Keratinocyte (primary cell): ENCODE results near the gene SFMBT1. TPM values are rescaled to one million over a fixed set of nuclear protein-coding genes. Genes with fewer than 3 reads are reported as not detected.

Experiments used
- DNase-seq: peaks from one replicate; pipeline ENCODE4 v3.0.0-alpha.2; 2011; ENCODE audit warnings: low read depth, missing footprints, low spot score
- FAIRE-seq: peaks from 2 replicates; lab custom pipeline; 2011; peaks lifted over from hg19 to GRCh38; lab: Jason Lieb, UNC
- H2AFZ ChIP-seq: 2 replicates; pipeline ENCODE4 v1.6.0; 2012; ENCODE audit warnings: low read length, control low read depth, inconsistent platforms; ENCODE audit not compliant: control insufficient read depth
- H3K27ac ChIP-seq: 2 replicates; pipeline ENCODE4 v1.5.1; 2011; ENCODE audit warnings: low read length; ENCODE audit not compliant: control insufficient read depth, insufficient read depth
- H3K27me3 ChIP-seq: 3 replicates; pipeline ENCODE4 v1.6.0; 2011; ENCODE audit warnings: low read length; ENCODE audit not compliant: control insufficient read depth, insufficient read depth; ENCODE audit errors: extremely low read depth
- H3K36me3 ChIP-seq, 2 experiments: 2 replicates in 1 of 2; 3 replicates in 1 of 2; pipeline ENCODE4 v1.5.1; 2011; ENCODE audit warnings: low read length in 2 of 2, mild to moderate bottlenecking in 1 of 2; ENCODE audit not compliant: control insufficient read depth in 2 of 2, insufficient read depth in 2 of 2; ENCODE audit errors: extremely low read depth in 1 of 2
- H3K4me1 ChIP-seq: 3 replicates; pipeline ENCODE4 v1.5.1; 2011; ENCODE audit warnings: low read length; ENCODE audit not compliant: control insufficient read depth, insufficient read depth; ENCODE audit errors: extremely low read depth
- H3K4me2 ChIP-seq: 3 replicates; pipeline ENCODE4 v1.6.0; 2011; ENCODE audit warnings: low read depth, low read length; ENCODE audit not compliant: control insufficient read depth, insufficient read depth; ENCODE audit errors: extremely low read depth
- H3K4me3 ChIP-seq, 3 experiments: fragments of 200-600 bp in 1 of 3; sonication (generic) in 1 of 3; 2 replicates in 2 of 3; 3 replicates in 1 of 3; pipeline ENCODE4 v1.5.1; 2011 to 2016; ENCODE audit warnings: low read length in 3 of 3, mild to moderate bottlenecking in 3 of 3, control low read depth in 2 of 3, inconsistent platforms in 1 of 3, low read depth in 1 of 3, mixed read lengths in 1 of 3, mixed run types in 1 of 3, moderate library complexity in 1 of 3; ENCODE audit not compliant: control insufficient read depth in 2 of 3, insufficient read depth in 2 of 3; ENCODE audit errors: extremely low read depth in 1 of 3
- H3K79me2 ChIP-seq: 2 replicates; pipeline ENCODE4 v1.6.0; 2012; ENCODE audit warnings: low read length; ENCODE audit not compliant: control insufficient read depth, insufficient read depth
- H3K9ac ChIP-seq: 3 replicates; pipeline ENCODE4 v1.6.0; 2011; ENCODE audit warnings: low read length; ENCODE audit not compliant: control insufficient read depth, insufficient read depth; ENCODE audit errors: extremely low read depth
- H3K9me1 ChIP-seq: 3 replicates; pipeline ENCODE4 v1.6.0; 2011; ENCODE audit warnings: low read length; ENCODE audit not compliant: control insufficient read depth, insufficient read depth; ENCODE audit errors: extremely low read depth
- H3K9me3 ChIP-seq: 2 replicates; pipeline ENCODE4 v1.5.1; 2012; ENCODE audit warnings: low read depth, low read length; ENCODE audit not compliant: control insufficient read depth
- H4K20me1 ChIP-seq: 3 replicates; pipeline ENCODE4 v1.6.0; 2011; ENCODE audit warnings: low read length; ENCODE audit not compliant: control insufficient read depth, insufficient read depth; ENCODE audit errors: extremely low read depth
- CTCF ChIP-seq, 3 experiments: IDR thresholded peaks in 1 of 3; conservative IDR thresholded peaks in 1 of 3; optimal IDR thresholded peaks in 1 of 3; 2 replicates in 2 of 3; 3 replicates in 1 of 3; pipeline versions ENCODE3 to v1.5.1; 2011; ENCODE audit warnings: low read length in 3 of 3, mild to moderate bottlenecking in 3 of 3, moderate library complexity in 2 of 3, control low read depth in 1 of 3, inconsistent platforms in 1 of 3; ENCODE audit not compliant: insufficient read depth in 2 of 3; ENCODE audit errors: extremely low read depth in 1 of 3
- EZH2 ChIP-seq: IDR thresholded peaks from one replicate; pipeline ENCODE4 v1.6.1; 2012; ENCODE audit warnings: inconsistent platforms, mild to moderate bottlenecking, low read length, moderate library complexity
- dilution Hi-C: fragments of 300-500 bp; cut with MboI; formaldehyde crosslinking; loops from one replicate; pipeline ENCODE4 v1.7.0; 2020; ENCODE audit warnings: low sequenced_read_pairs; ENCODE audit not compliant: extremely low pct_ligation_motif_present
- polyA plus RNA-seq, 5 experiments: library from polyadenylated mRNA; depleted of rRNA in 3 of 5; stranded (reverse) in 3 of 5; stranded (forward) in 1 of 5; unstranded in 1 of 5; fragments of >200 nt; gene quantifications; 1 replicate in 1 of 5; 2 replicates in 3 of 5; 3 replicates in 1 of 5; pipeline versions ENCODE4 v1.2.1 to v1.2.3, GENCODE V29; 2011 to 2012; ENCODE audit warnings: missing spikeins in 2 of 5, low read depth in 1 of 5, low replicate concordance in 1 of 5

The SFMBT1 gene
- polyA plus RNA-seq, 1 donor (not counting 4 experiments of a cell fraction or from before 2014, with no cell fraction given), result 4.1 TPM

- no peaks in the 10 kb centered on the region for H3K36me3 ChIP-seq
- no peaks in the 10 kb centered on the region for H3K9me3 ChIP-seq
- no peaks in the 10 kb centered on the region for H3K4me1 ChIP-seq
- no peak overlapping the region for H2AFZ ChIP-seq
- TF ChIP-seq EZH2, result no peak
- TF ChIP-seq CTCF (optimal IDR thresholded peaks at IDR 0.05 in 1 of 3, IDR thresholded peaks at IDR 0.05 in 1 of 3, conservative IDR thresholded peaks at IDR 0.05 in 1 of 3; ENCODE audit: extremely low read depth in 1 of 3, insufficient read depth in 2 of 3, low read length in 3 of 3), result no peak
- FAIRE-seq (no peak), DNase-seq (no peak)
- no peaks in the 10 kb centered on the region for H3K79me2 ChIP-seq
- H4K20me1 ChIP-seq, result no peaks in the 10 kb centered on the region
- H3K9me1 ChIP-seq, result no peaks in the 10 kb centered on the region
- no peak overlapping the region for H3K4me3 ChIP-seq
- dilution Hi-C loops, result no loop called here
- no peak overlapping the region for H3K4me2 ChIP-seq
- H3K27ac ChIP-seq, result no peak overlapping the region
- H3K27me3 ChIP-seq, result no peaks in the 10 kb centered on the region
- H3K9ac ChIP-seq, result no peak overlapping the region
Observed at GRCh38 chr3:52907497-52907896, 138.4 kb downstream of the SFMBT1 start.

- H3K4me2 ChIP-seq, result no peak overlapping the region
- no peak overlapping the region for H3K27ac ChIP-seq
- no peaks in the 10 kb centered on the region for H4K20me1 ChIP-seq
- no peaks in the 10 kb centered on the region for H3K9me1 ChIP-seq
- no peak overlapping the region for H3K9ac ChIP-seq
- no peaks in the 10 kb centered on the region for H3K27me3 ChIP-seq
- no peak overlapping the region for H3K4me3 ChIP-seq
- TF ChIP-seq CTCF (optimal IDR thresholded peaks at IDR 0.05 in 1 of 3, IDR thresholded peaks at IDR 0.05 in 1 of 3, conservative IDR thresholded peaks at IDR 0.05 in 1 of 3; ENCODE audit: extremely low read depth in 1 of 3, insufficient read depth in 2 of 3, low read length in 3 of 3) (no peak), EZH2 (no peak)
- dilution Hi-C loops, result no loop called here
- no peaks in the 10 kb centered on the region for H3K9me3 ChIP-seq
- H3K4me1 ChIP-seq, result no peaks in the 10 kb centered on the region
- no peaks in the 10 kb centered on the region for H3K79me2 ChIP-seq
- H3K36me3 ChIP-seq, result no peaks in the 10 kb centered on the region
- H2AFZ ChIP-seq, result no peak overlapping the region
- FAIRE-seq, result no peak
- no peak for DNase-seq
Observed at GRCh38 chr3:52904552-52904951, 141.3 kb downstream of the SFMBT1 start.
